ENCODE results near the gene RPS19BP1.

Gene RPS19BP1

GRCh38 chr22:39482768-39483167, 49.8 kb downstream of the RPS19BP1 start:
- Histone ChIP-seq H4K20me1 (ENCODE audit: low read depth, low read length) (peaks cover 8% of the 10 kb centered on the region; the same call in 1 of the 2 replicates), H3F3A (ENCODE audit: insufficient read depth) (peaks cover 9% of the 10 kb centered on the region; the same call in 1 of the 2 replicates), H3K79me2 (ENCODE audit: insufficient read depth, low read length) (peaks cover 89% of the 10 kb centered on the region), H3K9ac (ENCODE audit: low read length) (no peak overlapping the region), H3K4me3 (ENCODE audit: insufficient read depth, low read length, poor library complexity, severe bottlenecking) (no peak overlapping the region), H3K9me3 (ENCODE audit: insufficient read depth, low read length) (no peaks in the 10 kb centered on the region), H3K9me2 (replicated peaks; ENCODE audit: insufficient read depth, low read length) (no peaks in the 10 kb centered on the region), H3K27ac (ENCODE audit: low read depth, low read length) (no peak overlapping the region), H3K27me3 (ENCODE audit: low read length) (no peaks in the 10 kb centered on the region), H2AFZ (ENCODE audit: low read depth, low read length, severe bottlenecking) (no peak overlapping the region), H3K4me2 (ENCODE audit: low read depth, low read length, poor library complexity, severe bottlenecking) (no peak overlapping the region), H3K36me3 (ENCODE audit: low read length) (peaks cover 11% of the 10 kb centered on the region)
- TF ChIP-seq EZH2phosphoT487 (conservative IDR thresholded peaks at IDR 0.05; ENCODE audit: low read length) (no peak), CTCF (IDR thresholded peaks at IDR 0.05; ENCODE audit: insufficient read depth, low read length, poor library complexity, severe bottlenecking) (no peak)

GRCh38 chr22:39481595-39481994, 51.0 kb downstream of the RPS19BP1 start:
- Histone ChIP-seq H3K27me3 (ENCODE audit: low read length) (no peaks in the 10 kb centered on the region), H3K79me2 (ENCODE audit: insufficient read depth, low read length) (peaks cover 91% of the 10 kb centered on the region)

GRCh38 chr22:39481054-39481453, 51.5 kb downstream of the RPS19BP1 start:
- Histone ChIP-seq H3K9me2 (replicated peaks; ENCODE audit: insufficient read depth, low read length) (no peaks in the 10 kb centered on the region), H3K9me3 (ENCODE audit: insufficient read depth, low read length) (no peaks in the 10 kb centered on the region), H3K4me2 (ENCODE audit: low read depth, low read length, poor library complexity, severe bottlenecking) (no peak overlapping the region), H3K27ac (ENCODE audit: low read depth, low read length) (no peak overlapping the region), H3K36me3 (ENCODE audit: low read length) (peaks cover 18% of the 10 kb centered on the region), H3K4me3 (ENCODE audit: insufficient read depth, low read length, poor library complexity, severe bottlenecking) (no peak overlapping the region), H3K27me3 (ENCODE audit: low read length) (no peaks in the 10 kb centered on the region), H2AFZ (ENCODE audit: low read depth, low read length, severe bottlenecking) (no peak overlapping the region), H4K20me1 (ENCODE audit: low read depth, low read length) (peaks cover 18% of the 10 kb centered on the region; the same call in 1 of the 2 replicates), H3F3A (ENCODE audit: insufficient read depth) (peaks cover 9% of the 10 kb centered on the region; the same call in 1 of the 2 replicates), H3K9ac (ENCODE audit: low read length) (no peak overlapping the region), H3K79me2 (ENCODE audit: insufficient read depth, low read length) (peaks cover 96% of the 10 kb centered on the region)
- TF ChIP-seq CTCF (IDR thresholded peaks at IDR 0.05; ENCODE audit: insufficient read depth, low read length, poor library complexity, severe bottlenecking) (no peak), EZH2phosphoT487 (conservative IDR thresholded peaks at IDR 0.05; ENCODE audit: low read length) (no peak)

More at GRCh38 chr22:39481595-39481994, 51.0 kb downstream of the RPS19BP1 start:
- no peak overlapping the region for H3K9ac ChIP-seq (ENCODE audit: low read length)
- TF ChIP-seq CTCF (IDR thresholded peaks at IDR 0.05; ENCODE audit: insufficient read depth, low read length, poor library complexity, severe bottlenecking), result no peak
- H3K4me3 ChIP-seq (ENCODE audit: insufficient read depth, low read length, poor library complexity, severe bottlenecking), result no peak overlapping the region
- no peaks in the 10 kb centered on the region for H3K9me3 ChIP-seq (ENCODE audit: insufficient read depth, low read length)
- no peak overlapping the region for H2AFZ ChIP-seq (ENCODE audit: low read depth, low read length, severe bottlenecking)
- no peak overlapping the region for H3K4me2 ChIP-seq (ENCODE audit: low read depth, low read length, poor library complexity, severe bottlenecking)
- peaks cover 18% of the 10 kb centered on the region for H3K36me3 ChIP-seq (ENCODE audit: low read length)
- H3K9me2 ChIP-seq (replicated peaks; ENCODE audit: insufficient read depth, low read length), result no peaks in the 10 kb centered on the region
- no peak overlapping the region for H3K27ac ChIP-seq (ENCODE audit: low read depth, low read length)
- H3F3A ChIP-seq (ENCODE audit: insufficient read depth), result peaks cover 9% of the 10 kb centered on the region; the same call in 1 of the 2 replicates
- peaks cover 18% of the 10 kb centered on the region; the same call in 1 of the 2 replicates for H4K20me1 ChIP-seq (ENCODE audit: low read depth, low read length)
